HG03066 (cell line): ENCODE results near the gene TRIM63.

Experiments
- ATAC-seq: cut with Tn5 transposase; IDR thresholded peaks from one replicate; pipeline ENCODE4 v1.9.1; 2021; ENCODE audit warnings: low read depth; ENCODE audit not compliant: unreplicated experiment

TRIM63 gene

GRCh38 chr1:26089125-26089524, 21.7 kb upstream of the TRIM63 start:
- ATAC-seq: no peak

- ATAC-seq: no peak
These were observed 17.4 kb upstream of the TRIM63 start for GRCh38 chr1:26084844-26085243.

GRCh38 chr1:26084091-26084561, 16.7 kb upstream of the TRIM63 start:
- ATAC-seq: no peak

- ATAC-seq: no peak
These were observed 15.8 kb upstream of the TRIM63 start for GRCh38 chr1:26083208-26083607.

- ATAC-seq: no peak
These were observed 14.6 kb upstream of the TRIM63 start for GRCh38 chr1:26082020-26082350.

GRCh38 chr1:26081267-26082019, 14.0 kb upstream of the TRIM63 start:
- ATAC-seq: no peak

GRCh38 chr1:26079960-26080814, 12.8 kb upstream of the TRIM63 start:
- no peak for ATAC-seq

- no peak for ATAC-seq
These were observed 11.7 kb upstream of the TRIM63 start for GRCh38 chr1:26079178-26079563.

GRCh38 chr1:26078286-26079177, 11.1 kb upstream of the TRIM63 start:
- no peak for ATAC-seq

- ATAC-seq: no peak
These were observed 10.1 kb upstream of the TRIM63 start for GRCh38 chr1:26077524-26077923.

- no peak for ATAC-seq
These were observed 8.2 kb upstream of the TRIM63 start for GRCh38 chr1:26075421-26076144.

GRCh38 chr1:26072305-26072704, 4.9 kb upstream of the TRIM63 start:
- ATAC-seq: no peak

GRCh38 chr1:26070963-26071342, 3.5 kb upstream of the TRIM63 start:
- no peak for ATAC-seq

GRCh38 chr1:26070296-26070962, 3.0 kb upstream of the TRIM63 start:
- no peak for ATAC-seq

- no peak for ATAC-seq
These were observed 2.5 kb upstream of the TRIM63 start for GRCh38 chr1:26069941-26070295.

- ATAC-seq: no peak
These were observed 573 bp downstream of the TRIM63 start for GRCh38 chr1:26066857-26067256.

- ATAC-seq: no peak
These were observed 1.3 kb downstream of the TRIM63 start for GRCh38 chr1:26066160-26066559.

- ATAC-seq: no peak
These were observed 2.9 kb downstream of the TRIM63 start for GRCh38 chr1:26064553-26064952.

GRCh38 chr1:26060832-26061574, 6.4 kb downstream of the TRIM63 start:
- ATAC-seq: no peak
